ENCODE data around the gene MAML2.

MAML2 gene

GRCh38 chr11:96162816-96163499, 180.0 kb downstream of the MAML2 start:
- H3K27ac ChIP-seq (ENCODE audit: low read depth, low read length), result no peak overlapping the region
- H3K27me3 ChIP-seq (ENCODE audit: control insufficient read depth, insufficient read depth, low read length), result no peaks in the 10 kb centered on the region
- no peaks in the 10 kb centered on the region for H3K36me3 ChIP-seq (ENCODE audit: control insufficient read depth, insufficient read depth, low read length)
- H3K9me3 ChIP-seq (ENCODE audit: control insufficient read depth, insufficient read depth, low read length), result no peaks in the 10 kb centered on the region
- no peak overlapping the region for H3K4me3 ChIP-seq (ENCODE audit: low read depth, low read length)
- H3K4me1 ChIP-seq (ENCODE audit: control insufficient read depth, insufficient read depth, low read length), result peaks cover 44% of the 10 kb centered on the region
- H3K9ac ChIP-seq (ENCODE audit: low read depth, low read length), result no peak overlapping the region

DNA sequence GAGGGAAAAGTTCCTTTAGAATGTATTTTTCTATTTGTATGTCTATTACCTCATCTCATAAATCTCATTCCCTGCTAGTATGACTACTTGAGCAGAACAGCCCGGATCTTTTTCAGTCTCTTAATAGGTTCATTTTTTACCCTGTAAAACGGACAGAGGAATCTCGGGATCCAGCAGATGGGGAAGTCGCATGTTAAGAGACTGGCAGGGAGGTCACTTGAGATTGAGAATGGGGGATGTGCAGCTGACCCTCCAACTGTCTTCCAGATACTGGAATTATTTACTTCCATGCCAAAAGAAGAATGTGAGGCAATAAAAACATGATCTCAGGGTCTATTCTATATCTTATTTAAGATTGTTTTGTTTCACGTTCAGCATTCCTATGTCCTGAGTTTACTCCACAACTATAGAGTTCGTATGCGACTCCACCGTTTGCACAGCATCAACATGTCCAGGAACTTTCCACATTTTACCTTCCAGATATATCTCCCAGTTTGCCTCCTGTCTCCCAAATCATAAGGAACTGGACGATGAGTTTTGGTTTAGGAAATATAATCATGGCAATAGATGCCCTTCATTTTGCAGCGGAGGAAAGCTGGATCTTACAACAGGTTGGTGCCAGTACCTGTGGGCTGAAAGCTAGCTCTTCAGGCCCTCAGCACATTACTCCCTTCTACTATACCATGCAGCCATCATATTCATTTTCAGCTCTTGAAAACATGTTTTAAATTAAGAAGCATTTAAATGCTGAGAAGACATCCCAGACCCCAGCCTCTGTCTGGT, 181.5 kb downstream of the MAML2 start:
- no peak overlapping the region for H3K4me3 ChIP-seq (ENCODE audit: low read depth, low read length)
- no peaks in the 10 kb centered on the region for H3K27me3 ChIP-seq (ENCODE audit: control insufficient read depth, insufficient read depth, low read length)
- H3K9me3 ChIP-seq (ENCODE audit: control insufficient read depth, insufficient read depth, low read length), result no peaks in the 10 kb centered on the region
- no peaks in the 10 kb centered on the region for H3K36me3 ChIP-seq (ENCODE audit: control insufficient read depth, insufficient read depth, low read length)
- peaks cover 34% of the 10 kb centered on the region for H3K4me1 ChIP-seq (ENCODE audit: control insufficient read depth, insufficient read depth, low read length)
- no peak overlapping the region for H3K9ac ChIP-seq (ENCODE audit: low read depth, low read length)
- H3K27ac ChIP-seq (ENCODE audit: low read depth, low read length), result no peak overlapping the region

DNA sequence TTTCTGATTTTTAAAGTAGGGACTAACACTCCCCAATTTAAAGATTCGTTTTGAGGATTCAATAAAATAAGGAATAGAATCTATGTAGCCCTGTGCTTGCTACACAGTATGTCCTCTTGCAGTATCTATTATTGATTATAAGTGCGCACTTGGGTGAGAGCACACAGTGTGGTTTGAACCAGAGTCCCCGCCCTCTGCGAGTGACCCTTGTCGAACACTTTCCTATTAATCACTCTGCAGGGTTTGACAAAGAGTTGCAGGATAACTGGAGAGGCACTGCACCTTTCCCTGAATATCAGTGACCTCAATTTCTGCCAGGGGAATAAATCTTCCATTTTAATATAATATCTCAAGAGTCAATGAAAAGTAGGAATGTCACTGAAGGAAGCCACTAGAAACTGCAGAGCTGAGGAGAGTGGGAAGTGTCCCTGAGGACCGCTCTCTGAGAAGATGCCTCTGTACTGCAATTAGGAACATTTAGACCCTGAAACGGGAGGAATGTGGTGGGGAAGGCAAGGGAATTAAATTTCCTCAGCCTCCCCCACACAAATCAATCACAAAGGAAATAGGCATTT, 182.2 kb downstream of the MAML2 start:
- Histone ChIP-seq H3K4me1 (ENCODE audit: control insufficient read depth, insufficient read depth, low read length) (peaks cover 36% of the 10 kb centered on the region), H3K4me3 (ENCODE audit: low read depth, low read length) (no peak overlapping the region), H3K9ac (ENCODE audit: low read depth, low read length) (no peak overlapping the region), H3K36me3 (ENCODE audit: control insufficient read depth, insufficient read depth, low read length) (no peaks in the 10 kb centered on the region), H3K27ac (ENCODE audit: low read depth, low read length) (no peak overlapping the region), H3K9me3 (ENCODE audit: control insufficient read depth, insufficient read depth, low read length) (no peaks in the 10 kb centered on the region), H3K27me3 (ENCODE audit: control insufficient read depth, insufficient read depth, low read length) (no peaks in the 10 kb centered on the region)

DNA sequence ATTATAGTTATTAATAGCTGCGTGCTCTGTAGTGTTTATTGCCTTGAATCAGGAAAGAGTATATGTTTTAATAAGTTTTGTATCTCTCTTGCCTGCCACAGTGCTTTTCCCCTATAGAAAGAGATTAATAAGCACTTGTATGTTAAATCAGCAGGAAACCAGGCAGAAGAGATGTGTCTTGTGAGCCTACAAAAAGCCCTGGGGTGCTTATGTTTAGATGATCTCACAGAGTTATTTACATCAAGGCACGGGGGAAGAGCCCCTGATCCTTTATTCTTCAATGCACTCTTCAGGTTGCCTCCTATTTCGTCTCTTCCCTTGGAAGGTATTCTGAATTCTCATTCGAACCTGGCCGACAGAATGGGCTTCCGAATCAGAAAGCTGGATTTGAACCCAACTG, 183.0 kb downstream of the MAML2 start:
- Histone ChIP-seq H3K27ac (ENCODE audit: low read depth, low read length) (no peak overlapping the region), H3K9ac (ENCODE audit: low read depth, low read length) (no peak overlapping the region), H3K4me1 (ENCODE audit: control insufficient read depth, insufficient read depth, low read length) (peaks cover 37% of the 10 kb centered on the region)

DNA sequence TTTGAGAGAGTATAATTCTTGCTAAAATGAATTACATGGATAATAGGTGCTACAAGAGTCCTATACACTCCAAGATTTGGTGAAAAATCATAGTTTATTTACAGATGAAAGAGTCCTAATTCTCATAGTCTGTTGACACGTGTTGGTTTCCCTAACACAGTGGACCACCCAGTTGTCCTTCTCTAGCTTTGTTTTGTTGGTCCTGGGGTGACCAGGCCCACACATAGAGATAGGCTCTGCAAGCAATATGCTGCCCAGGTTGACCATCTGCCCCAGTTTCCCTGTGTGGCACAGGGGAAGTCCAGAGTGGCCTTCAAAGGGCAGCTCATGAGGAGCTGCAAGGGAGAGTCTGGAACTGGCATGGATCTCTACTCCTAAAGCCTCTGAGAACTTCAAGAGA, 184.9 kb downstream of the MAML2 start:
- H3K4me1 ChIP-seq (ENCODE audit: control insufficient read depth, insufficient read depth, low read length), result peaks cover 46% of the 10 kb centered on the region
- H3K9ac ChIP-seq (ENCODE audit: low read depth, low read length), result no peak overlapping the region
- H3K9me3 ChIP-seq (ENCODE audit: control insufficient read depth, insufficient read depth, low read length), result no peaks in the 10 kb centered on the region
- no peak overlapping the region for H3K4me3 ChIP-seq (ENCODE audit: low read depth, low read length)
- H3K27ac ChIP-seq (ENCODE audit: low read depth, low read length), result no peak overlapping the region
- no peaks in the 10 kb centered on the region for H3K36me3 ChIP-seq (ENCODE audit: control insufficient read depth, insufficient read depth, low read length)
- no peaks in the 10 kb centered on the region for H3K27me3 ChIP-seq (ENCODE audit: control insufficient read depth, insufficient read depth, low read length)

More for the DNA sequence above, 183.0 kb downstream of the MAML2 start:
- Histone ChIP-seq H3K4me3 (ENCODE audit: low read depth, low read length) (no peak overlapping the region), H3K27me3 (ENCODE audit: control insufficient read depth, insufficient read depth, low read length) (no peaks in the 10 kb centered on the region), H3K9me3 (ENCODE audit: control insufficient read depth, insufficient read depth, low read length) (no peaks in the 10 kb centered on the region), H3K36me3 (ENCODE audit: control insufficient read depth, insufficient read depth, low read length) (no peaks in the 10 kb centered on the region)

GRCh38 chr11:96157517-96157873, 185.5 kb downstream of the MAML2 start:
- Histone ChIP-seq H3K27ac (ENCODE audit: low read depth, low read length) (no peak overlapping the region), H3K9me3 (ENCODE audit: control insufficient read depth, insufficient read depth, low read length) (no peaks in the 10 kb centered on the region), H3K4me3 (ENCODE audit: low read depth, low read length) (no peak overlapping the region), H3K4me1 (ENCODE audit: control insufficient read depth, insufficient read depth, low read length) (peaks cover 46% of the 10 kb centered on the region), H3K27me3 (ENCODE audit: control insufficient read depth, insufficient read depth, low read length) (no peaks in the 10 kb centered on the region), H3K9ac (ENCODE audit: low read depth, low read length) (no peak overlapping the region), H3K36me3 (ENCODE audit: control insufficient read depth, insufficient read depth, low read length) (no peaks in the 10 kb centered on the region)

GRCh38 chr11:96156379-96156722, 186.6 kb downstream of the MAML2 start:
- no peak overlapping the region for H3K27ac ChIP-seq (ENCODE audit: low read depth, low read length)
- peaks cover 40% of the 10 kb centered on the region for H3K4me1 ChIP-seq (ENCODE audit: control insufficient read depth, insufficient read depth, low read length)
- H3K9ac ChIP-seq (ENCODE audit: low read depth, low read length), result no peak overlapping the region

DNA sequence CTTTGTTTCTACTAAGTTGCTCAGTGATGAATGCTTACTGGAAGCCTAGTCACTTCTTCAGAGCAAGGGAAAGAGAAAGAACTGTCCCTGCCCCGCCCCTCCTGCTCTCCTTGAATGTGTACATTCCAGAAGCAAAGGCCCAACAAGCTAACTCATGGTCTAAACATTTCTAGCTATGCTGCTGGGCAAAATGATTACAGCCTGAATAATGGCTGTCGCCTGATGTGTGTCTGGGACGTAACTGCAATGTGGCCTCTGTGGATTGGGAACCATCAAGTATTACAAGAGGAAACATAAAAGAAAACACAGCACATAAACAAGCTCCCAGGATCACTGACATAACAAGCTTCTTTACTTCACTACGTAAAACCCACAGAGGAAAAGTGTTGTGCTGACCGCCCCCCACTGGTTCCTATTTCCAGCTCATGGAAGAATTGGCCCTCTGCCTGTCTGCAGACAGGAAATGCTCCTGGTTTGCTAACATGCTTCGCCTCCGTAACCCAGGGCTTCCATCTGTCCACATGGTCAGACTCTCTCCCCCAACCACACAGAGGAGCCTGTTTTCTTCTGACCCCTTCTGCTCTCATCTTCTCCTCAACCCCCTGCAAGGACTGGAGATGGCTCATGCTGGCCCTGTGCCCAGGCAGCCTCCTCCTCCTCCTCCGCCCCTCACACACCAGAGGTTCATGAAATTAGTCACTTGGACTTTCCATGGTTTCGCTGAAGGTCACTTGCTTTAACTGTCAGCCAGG, 187.2 kb downstream of the MAML2 start:
- H3K9ac ChIP-seq (ENCODE audit: low read depth, low read length), result no peak overlapping the region
- H3K27ac ChIP-seq (ENCODE audit: low read depth, low read length), result peak overlapping the region; percentile 48
- H3K4me3 ChIP-seq (ENCODE audit: low read depth, low read length), result no peak overlapping the region
- H3K4me1 ChIP-seq (ENCODE audit: control insufficient read depth, insufficient read depth, low read length), result peaks cover 35% of the 10 kb centered on the region
- no peaks in the 10 kb centered on the region for H3K36me3 ChIP-seq (ENCODE audit: control insufficient read depth, insufficient read depth, low read length)
- H3K9me3 ChIP-seq (ENCODE audit: control insufficient read depth, insufficient read depth, low read length), result no peaks in the 10 kb centered on the region
- no peaks in the 10 kb centered on the region for H3K27me3 ChIP-seq (ENCODE audit: control insufficient read depth, insufficient read depth, low read length)

More at GRCh38 chr11:96156379-96156722, 186.6 kb downstream of the MAML2 start:
- H3K4me3 ChIP-seq (ENCODE audit: low read depth, low read length), result no peak overlapping the region
- no peaks in the 10 kb centered on the region for H3K27me3 ChIP-seq (ENCODE audit: control insufficient read depth, insufficient read depth, low read length)
- no peaks in the 10 kb centered on the region for H3K36me3 ChIP-seq (ENCODE audit: control insufficient read depth, insufficient read depth, low read length)
- H3K9me3 ChIP-seq (ENCODE audit: control insufficient read depth, insufficient read depth, low read length), result no peaks in the 10 kb centered on the region

DNA sequence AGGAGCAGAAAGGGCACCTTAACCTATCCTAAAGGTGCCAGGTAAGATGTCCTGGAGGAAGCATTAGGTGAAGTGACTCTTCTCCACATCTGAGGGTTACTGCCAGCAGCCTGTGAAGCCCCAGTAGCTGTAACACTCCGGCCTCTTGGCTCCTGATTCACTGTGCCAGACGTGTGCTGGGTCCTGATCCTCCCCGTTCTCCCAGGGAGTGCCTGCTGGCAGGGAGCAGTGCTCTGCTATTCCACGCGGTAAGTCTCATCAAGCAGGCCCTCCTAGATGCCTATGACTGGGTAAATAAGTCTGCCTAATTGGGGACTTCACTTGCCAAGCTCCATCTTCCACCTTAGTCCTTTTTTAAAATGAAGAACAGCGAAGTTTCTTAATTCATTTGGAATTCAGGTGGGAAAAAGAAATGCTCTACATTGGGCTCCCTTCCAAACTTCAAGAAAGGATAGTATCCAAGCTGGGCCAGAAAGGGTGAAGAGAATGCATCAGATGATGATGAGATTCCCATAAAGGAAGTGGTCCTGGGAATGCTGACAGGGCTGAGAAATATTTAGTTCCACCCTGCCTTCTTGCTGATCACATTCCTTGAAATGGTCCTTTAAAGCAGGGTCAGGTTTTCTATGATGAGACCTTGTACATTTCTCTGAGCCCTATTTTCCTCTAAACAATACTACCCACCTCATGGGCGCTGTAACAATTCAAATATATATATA, 188.0 kb downstream of the MAML2 start:
- Histone ChIP-seq H3K4me3 (ENCODE audit: low read depth, low read length) (no peak overlapping the region), H3K9me3 (ENCODE audit: control insufficient read depth, insufficient read depth, low read length) (no peaks in the 10 kb centered on the region), H3K4me1 (ENCODE audit: control insufficient read depth, insufficient read depth, low read length) (peaks cover 32% of the 10 kb centered on the region), H3K9ac (ENCODE audit: low read depth, low read length) (no peak overlapping the region), H3K27me3 (ENCODE audit: control insufficient read depth, insufficient read depth, low read length) (no peaks in the 10 kb centered on the region), H3K27ac (ENCODE audit: low read depth, low read length) (no peak overlapping the region), H3K36me3 (ENCODE audit: control insufficient read depth, insufficient read depth, low read length) (no peaks in the 10 kb centered on the region)

DNA sequence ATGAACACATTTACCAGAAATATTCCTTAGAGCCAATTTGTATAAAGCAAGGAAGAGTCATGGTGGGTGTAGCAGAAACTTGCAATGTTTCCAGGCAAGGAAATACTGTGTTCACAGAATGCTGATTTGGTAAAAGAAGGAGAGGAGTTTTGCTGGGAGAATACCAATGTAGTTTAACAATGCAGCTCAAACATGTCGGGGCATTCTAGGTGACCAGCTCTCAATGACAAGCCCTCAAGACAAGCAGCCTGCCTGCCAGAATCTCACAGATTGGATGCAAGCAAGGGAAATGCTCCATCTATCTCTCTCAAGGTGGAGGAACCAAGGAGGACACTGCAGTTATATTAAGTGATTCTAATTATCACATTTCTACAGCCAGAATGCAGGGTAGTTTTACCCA, 190.4 kb downstream of the MAML2 start:
- no peak overlapping the region for H3K9ac ChIP-seq (ENCODE audit: low read depth, low read length)
- H3K4me3 ChIP-seq (ENCODE audit: low read depth, low read length), result no peak overlapping the region
- H3K36me3 ChIP-seq (ENCODE audit: control insufficient read depth, insufficient read depth, low read length), result no peaks in the 10 kb centered on the region
- peaks cover 33% of the 10 kb centered on the region for H3K4me1 ChIP-seq (ENCODE audit: control insufficient read depth, insufficient read depth, low read length)
- H3K9me3 ChIP-seq (ENCODE audit: control insufficient read depth, insufficient read depth, low read length), result no peaks in the 10 kb centered on the region
- H3K27me3 ChIP-seq (ENCODE audit: control insufficient read depth, insufficient read depth, low read length), result no peaks in the 10 kb centered on the region
- H3K27ac ChIP-seq (ENCODE audit: low read depth, low read length), result no peak overlapping the region

Data from HUES48 (cell line).